Karpas-422 (cell line): Measurements from ENCODE around the gene GPLD1. TPM values are rescaled to one million over a fixed set of nuclear protein-coding genes. Genes with fewer than 3 reads are reported as not detected.

ENCODE experiments used
- DNase-seq: peaks from one replicate; pipeline ENCODE4 v3.0.0-alpha.2; 2015
- H2AFZ ChIP-seq: fragments of 200-600 bp; sonication (generic); 2 replicates; pipeline ENCODE4 v1.6.1; 2014; ENCODE audit warnings: antibody characterized with exemption, low read length, mixed read lengths
- H3K27ac ChIP-seq: fragments of 200-600 bp; sonication (generic); 2 replicates; pipeline ENCODE4 v1.5.1; 2014; ENCODE audit warnings: mild to moderate bottlenecking, low read length, moderate library complexity
- H3K27me3 ChIP-seq: fragments of 200-600 bp; sonication (generic); 2 replicates; pipeline ENCODE4 v1.6.1; 2014; ENCODE audit warnings: low read length, mixed read lengths
- H3K36me3 ChIP-seq: fragments of 200-600 bp; sonication (generic); 2 replicates; pipeline ENCODE4 v1.6.1; 2014; ENCODE audit warnings: low read length, mixed read lengths; ENCODE audit not compliant: insufficient read depth
- H3K4me1 ChIP-seq: fragments of 200-600 bp; sonication (generic); 2 replicates; pipeline ENCODE4 v1.6.1; 2014; ENCODE audit warnings: mild to moderate bottlenecking, low read length, mixed read lengths
- H3K4me2 ChIP-seq: fragments of 200-600 bp; sonication (generic); 2 replicates; pipeline ENCODE4 v1.6.1; 2014; ENCODE audit warnings: low read length, low read depth, mild to moderate bottlenecking; ENCODE audit not compliant: poor library complexity, severe bottlenecking
- H3K4me3 ChIP-seq: fragments of 200-600 bp; sonication (generic); 2 replicates; pipeline ENCODE4 v1.5.1; 2014; ENCODE audit warnings: mild to moderate bottlenecking, antibody characterized with exemption, low read length, mixed read lengths
- H3K79me2 ChIP-seq: fragments of 200-600 bp; sonication (generic); 2 replicates; pipeline ENCODE4 v1.6.1; 2014; ENCODE audit warnings: mild to moderate bottlenecking, low read length, mixed read lengths
- H3K9ac ChIP-seq: fragments of 200-600 bp; sonication (generic); 2 replicates; pipeline ENCODE4 v1.6.0; 2014; ENCODE audit warnings: low read length
- H3K9me2 ChIP-seq: fragments of 200-600 bp; sonication (generic), shearing (Covaris generic); replicated peaks from 2 replicates; pipeline ENCODE4 v1.6.0; 2014; ENCODE audit warnings: mild to moderate bottlenecking, low read length, moderate library complexity; ENCODE audit not compliant: insufficient read depth
- H3K9me3 ChIP-seq: fragments of 300-700, 200-600 bp; sonication (generic); 2 replicates; pipeline ENCODE4 v1.6.1; 2014; ENCODE audit warnings: low read length, mixed read lengths
- H4K20me1 ChIP-seq: fragments of 200-600 bp; sonication (generic); 2 replicates; pipeline ENCODE4 v1.6.1; 2014; ENCODE audit warnings: mild to moderate bottlenecking, antibody characterized with exemption, low read length, low read depth; ENCODE audit not compliant: insufficient read depth
- total RNA-seq: library from RNA; depleted of rRNA; stranded (reverse); fragments of >200 nt; shearing (Covaris generic); gene quantifications from 2 replicates; pipeline ENCODE4 v1.2.3, GENCODE V29; 2014; ENCODE audit warnings: low replicate concordance

Gene GPLD1
- total RNA-seq, 1 experiment from 2014 or later, result 9.0 TPM

DNA sequence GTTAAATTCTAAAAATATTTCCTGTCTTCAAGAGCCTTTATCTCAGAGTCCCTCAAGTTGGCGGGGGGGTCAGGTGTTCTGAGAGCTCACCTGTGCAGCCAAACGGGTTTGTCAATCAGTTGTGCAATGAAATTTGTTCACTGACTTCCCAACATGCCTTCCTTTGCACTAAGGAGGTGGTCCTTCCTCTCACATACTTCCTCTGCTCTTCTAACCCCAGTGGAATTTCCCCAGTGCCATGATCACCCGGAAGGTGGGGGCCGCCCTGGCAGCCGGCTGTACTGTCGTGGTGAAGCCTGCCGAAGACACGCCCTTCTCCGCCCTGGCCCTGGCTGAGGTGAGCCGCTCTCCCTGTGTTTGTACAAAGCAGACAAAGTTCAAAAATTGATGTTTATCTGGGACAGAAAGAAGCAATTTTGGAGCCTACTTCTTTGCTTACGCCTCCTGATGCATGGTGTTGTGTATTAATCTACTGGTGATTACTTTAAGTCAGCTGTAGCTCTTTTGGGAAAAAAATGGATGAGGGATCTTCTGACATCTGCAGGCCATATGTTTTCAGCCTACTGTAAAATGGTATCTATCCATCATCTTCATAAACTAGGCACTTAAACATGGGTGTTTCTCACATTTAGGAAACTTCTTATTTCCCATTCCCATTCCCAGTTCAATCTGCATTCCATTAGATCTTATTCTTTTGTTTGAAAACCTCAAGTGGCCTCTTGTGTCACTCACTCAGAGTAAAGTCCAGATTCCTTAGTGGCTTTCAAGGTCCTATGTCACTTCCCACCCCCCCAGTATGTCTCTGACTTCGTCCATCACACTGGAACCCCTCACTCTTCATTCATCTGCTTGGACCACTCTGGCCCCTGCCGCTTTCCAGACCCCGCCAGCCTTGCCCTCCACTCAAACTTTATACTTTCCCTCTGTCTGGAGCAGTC, 15.5 kb upstream of the GPLD1 start:
- Histone ChIP-seq H3K9me3 (no peaks in the 10 kb centered on the region), H3K79me2 (no peaks in the 10 kb centered on the region), H3K27ac (no peak overlapping the region), H3K4me3 (no peak overlapping the region), H3K4me1 (no peaks in the 10 kb centered on the region), H3K9ac (no peak overlapping the region), H3K4me2 (no peak overlapping the region), H2AFZ (no peak overlapping the region), H3K9me2 (no peaks in the 10 kb centered on the region), H3K36me3 (peaks cover 25% of the 10 kb centered on the region), H3K27me3 (no peaks in the 10 kb centered on the region), H4K20me1 (no peaks in the 10 kb centered on the region)
- no peak for DNase-seq

GRCh38 chr6:24504287-24504648, 14.9 kb upstream of the GPLD1 start:
- H3K36me3 ChIP-seq, result peaks cover 25% of the 10 kb centered on the region
- no peaks in the 10 kb centered on the region for H3K27me3 ChIP-seq
- no peak overlapping the region for H3K4me2 ChIP-seq
- H3K4me3 ChIP-seq, result no peak overlapping the region
- no peak overlapping the region for H2AFZ ChIP-seq
- H3K79me2 ChIP-seq, result no peaks in the 10 kb centered on the region
- no peaks in the 10 kb centered on the region for H3K9me2 ChIP-seq
- H3K9ac ChIP-seq, result no peak overlapping the region
- no peak for DNase-seq
- H3K27ac ChIP-seq, result no peak overlapping the region
- H3K4me1 ChIP-seq, result no peaks in the 10 kb centered on the region
- no peaks in the 10 kb centered on the region for H4K20me1 ChIP-seq
- no peaks in the 10 kb centered on the region for H3K9me3 ChIP-seq

DNA sequence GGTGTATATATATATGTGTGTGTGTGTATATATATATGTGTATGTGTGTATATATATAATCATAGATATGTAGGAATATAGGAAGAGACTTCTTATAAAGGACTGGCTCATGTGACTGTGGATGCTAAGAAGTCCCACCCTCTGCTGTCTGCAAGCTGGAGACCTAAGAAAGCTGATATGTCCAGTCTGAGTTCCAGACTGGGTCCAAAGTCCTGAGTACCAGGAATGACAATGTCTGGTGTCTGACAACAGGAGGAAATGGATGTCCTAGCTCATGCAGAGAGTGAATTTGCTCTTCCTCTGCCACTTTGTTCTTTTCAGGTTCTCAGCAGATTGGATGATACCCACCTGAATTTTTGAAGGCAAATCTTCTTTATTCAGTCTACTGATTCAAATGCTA, 12.5 kb upstream of the GPLD1 start:
- no peaks in the 10 kb centered on the region for H3K27me3 ChIP-seq
- H2AFZ ChIP-seq, result no peak overlapping the region
- no peaks in the 10 kb centered on the region for H4K20me1 ChIP-seq
- no peaks in the 10 kb centered on the region; the same call in 1 of the 2 replicates for H3K9me3 ChIP-seq
- no peak overlapping the region for H3K4me2 ChIP-seq
- no peaks in the 10 kb centered on the region for H3K9me2 ChIP-seq
- no peak overlapping the region for H3K4me3 ChIP-seq
- peaks cover 29% of the 10 kb centered on the region for H3K36me3 ChIP-seq
- no peak for DNase-seq
- no peak overlapping the region for H3K9ac ChIP-seq
- H3K27ac ChIP-seq, result no peak overlapping the region
- H3K4me1 ChIP-seq, result peaks cover 9% of the 10 kb centered on the region
- no peaks in the 10 kb centered on the region; the same call in 1 of the 2 replicates for H3K79me2 ChIP-seq

DNA sequence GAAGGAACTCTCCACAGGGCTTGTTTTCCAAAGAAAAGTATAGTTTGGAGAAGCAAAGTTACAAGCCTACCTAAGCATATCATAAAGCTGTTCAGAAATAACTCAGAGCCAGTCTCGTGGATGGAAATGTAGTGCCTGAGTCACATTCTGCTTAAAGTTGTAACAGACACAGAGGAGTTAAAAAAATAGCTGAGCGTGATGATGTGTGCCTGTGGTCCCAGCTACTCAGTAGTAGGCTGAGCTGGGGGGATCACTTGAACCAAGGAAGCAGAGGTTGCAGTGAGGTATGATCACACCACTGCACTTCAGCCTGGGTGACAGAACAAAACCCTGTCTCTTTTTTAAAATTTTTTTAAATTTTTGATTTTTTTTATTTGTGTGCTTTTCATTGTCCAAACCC, 12.0 kb upstream of the GPLD1 start:
- H2AFZ ChIP-seq, result no peak overlapping the region
- H3K9ac ChIP-seq, result no peak overlapping the region
- no peak overlapping the region for H3K4me2 ChIP-seq
- H3K4me3 ChIP-seq, result no peak overlapping the region
- no peak overlapping the region for H3K27ac ChIP-seq
- H3K9me3 ChIP-seq, result no peaks in the 10 kb centered on the region; the same call in 1 of the 2 replicates
- peaks cover 32% of the 10 kb centered on the region for H3K36me3 ChIP-seq
- H3K4me1 ChIP-seq, result peaks cover 9% of the 10 kb centered on the region
- no peak for DNase-seq
- no peaks in the 10 kb centered on the region for H3K27me3 ChIP-seq
- no peaks in the 10 kb centered on the region for H4K20me1 ChIP-seq
- H3K9me2 ChIP-seq, result no peaks in the 10 kb centered on the region
- H3K79me2 ChIP-seq, result no peaks in the 10 kb centered on the region; the same call in 1 of the 2 replicates

DNA sequence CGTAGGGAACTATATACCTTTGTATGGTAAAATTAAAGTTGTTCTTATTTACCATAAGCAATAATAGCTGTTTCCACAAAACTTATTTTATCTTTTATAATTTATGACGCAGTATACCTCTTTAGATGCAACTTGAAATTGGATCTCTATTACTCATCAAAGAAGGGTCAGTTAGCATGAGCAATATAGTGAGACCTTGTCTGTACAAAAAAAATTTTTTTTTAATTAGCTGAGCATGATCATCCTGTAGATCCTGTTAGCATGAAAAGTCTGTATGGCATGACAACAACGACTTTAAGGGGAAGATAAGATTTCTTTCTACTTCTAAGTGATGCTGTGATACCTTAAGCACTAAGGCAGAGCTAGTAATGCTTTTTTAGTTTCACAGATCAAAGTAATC, 11.3 kb upstream of the GPLD1 start:
- DNase-seq, result no peak
- peaks cover 16% of the 10 kb centered on the region for H3K4me1 ChIP-seq
- peaks cover 33% of the 10 kb centered on the region for H3K36me3 ChIP-seq
- no peak overlapping the region for H3K4me2 ChIP-seq
- no peaks in the 10 kb centered on the region; the same call in 1 of the 2 replicates for H3K9me3 ChIP-seq
- no peaks in the 10 kb centered on the region for H3K9me2 ChIP-seq
- no peaks in the 10 kb centered on the region for H3K27me3 ChIP-seq
- H3K79me2 ChIP-seq, result peaks cover 4% of the 10 kb centered on the region; the same call in 1 of the 2 replicates
- no peak overlapping the region for H3K9ac ChIP-seq
- H3K27ac ChIP-seq, result no peak overlapping the region
- no peak overlapping the region for H3K4me3 ChIP-seq
- H2AFZ ChIP-seq, result no peak overlapping the region
- no peaks in the 10 kb centered on the region for H4K20me1 ChIP-seq

DNA sequence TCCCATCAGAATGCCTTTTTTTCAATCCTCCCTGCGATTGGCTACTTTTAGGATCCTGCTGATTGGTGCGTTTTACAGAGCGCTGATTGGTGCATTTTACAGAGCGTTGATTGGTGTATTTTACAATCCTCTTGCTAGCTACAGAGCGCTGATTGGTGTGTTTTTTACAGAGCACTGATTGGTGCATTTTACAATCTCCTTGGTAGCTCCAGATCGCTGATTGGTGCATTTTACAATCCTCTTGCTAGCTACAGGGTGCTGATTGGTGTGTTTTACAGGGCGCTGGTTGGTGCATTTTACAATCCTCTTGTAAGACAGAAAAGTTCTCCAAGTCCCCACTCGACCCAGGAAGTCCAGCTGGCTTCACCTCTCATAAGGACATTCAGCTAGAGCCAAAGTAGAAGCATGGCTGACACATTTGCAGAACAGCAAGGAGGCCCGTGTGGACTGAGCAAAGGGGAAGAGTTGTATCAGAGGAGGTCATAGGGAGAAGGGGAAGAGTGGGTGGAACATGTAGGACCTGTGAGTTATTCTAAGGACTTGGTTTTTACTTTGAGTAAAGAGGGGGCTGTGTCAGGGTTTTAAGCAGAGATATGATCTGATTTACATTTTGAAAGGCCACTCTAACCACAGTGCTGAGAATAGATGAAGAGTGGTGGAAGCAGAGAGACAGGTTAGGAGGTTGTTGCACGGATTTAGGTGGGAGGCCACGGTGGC, 8.0 kb upstream of the GPLD1 start:
- H3K27me3 ChIP-seq, result no peaks in the 10 kb centered on the region
- H3K9me3 ChIP-seq, result no peaks in the 10 kb centered on the region; the same call in 1 of the 2 replicates
- no peak overlapping the region for H3K4me3 ChIP-seq
- peak; percentile 47 for DNase-seq
- H3K79me2 ChIP-seq, result peaks cover 21% of the 10 kb centered on the region
- no peak overlapping the region for H3K4me2 ChIP-seq
- H3K9ac ChIP-seq, result no peak overlapping the region
- H2AFZ ChIP-seq, result no peak overlapping the region
- H3K9me2 ChIP-seq, result no peaks in the 10 kb centered on the region
- H3K4me1 ChIP-seq, result peaks cover 38% of the 10 kb centered on the region
- H3K27ac ChIP-seq, result peak overlapping the region; percentile 36; the same call in 1 of the 2 replicates
- peaks cover 16% of the 10 kb centered on the region; the same call in 1 of the 2 replicates for H3K36me3 ChIP-seq
- H4K20me1 ChIP-seq, result no peaks in the 10 kb centered on the region

DNA sequence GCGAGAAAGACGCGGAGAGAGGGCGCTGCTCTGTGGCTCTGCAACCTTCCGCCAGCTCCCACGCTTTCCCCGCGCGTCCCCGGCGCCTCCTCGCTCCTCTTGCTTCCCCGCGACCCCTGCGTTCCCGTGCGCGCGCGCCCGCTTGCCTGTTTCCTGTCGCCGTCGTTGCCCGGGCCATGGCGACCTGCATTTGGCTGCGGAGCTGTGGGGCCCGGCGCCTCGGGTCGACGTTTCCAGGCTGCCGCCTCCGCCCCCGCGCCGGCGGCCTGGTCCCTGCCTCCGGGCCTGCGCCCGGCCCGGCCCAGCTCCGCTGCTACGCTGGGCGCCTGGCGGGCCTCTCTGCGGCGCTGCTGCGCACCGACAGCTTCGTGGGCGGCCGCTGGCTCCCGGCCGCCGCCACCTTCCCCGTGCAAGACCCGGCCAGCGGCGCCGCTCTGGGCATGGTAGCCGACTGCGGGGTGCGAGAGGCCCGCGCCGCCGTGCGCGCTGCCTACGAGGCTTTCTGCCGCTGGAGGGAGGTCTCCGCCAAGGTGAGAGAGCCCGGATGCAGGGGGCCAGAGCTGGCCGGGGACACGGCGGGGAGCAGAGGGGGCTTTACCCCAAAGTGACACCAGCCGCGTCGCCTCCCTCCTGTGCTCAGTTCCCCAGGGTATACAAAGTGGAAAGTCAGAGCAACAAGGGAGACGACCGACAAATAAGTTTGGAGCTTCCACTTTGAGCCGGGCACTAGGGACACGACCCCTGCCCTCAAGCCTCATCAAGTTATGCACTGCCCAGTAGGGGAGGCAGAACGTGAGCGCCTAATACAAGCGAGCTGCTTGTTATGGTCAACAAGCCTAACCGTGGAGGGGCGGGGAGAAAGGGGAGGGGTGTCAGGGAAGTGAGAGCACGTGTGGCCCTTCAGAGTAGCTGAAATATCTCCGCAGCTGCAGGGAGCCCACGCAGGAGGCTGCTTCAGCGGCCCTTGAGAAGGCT, 5.7 kb upstream of the GPLD1 start, which contains the start of gene ALDH5A1:
TSS of gene ALDH5A1 (plus strand) at position 149 of the 975 bp plus-strand sequence. CDS start at position 177, 28 bp downstream.
- no peaks in the 10 kb centered on the region for H3K9me2 ChIP-seq
- peaks cover 38% of the 10 kb centered on the region for H3K4me1 ChIP-seq
- H3K9me3 ChIP-seq, result no peaks in the 10 kb centered on the region; the same call in 1 of the 2 replicates
- no peaks in the 10 kb centered on the region for H3K27me3 ChIP-seq
- peak within 1 kb of the TSS; percentile 79 for H3K9ac ChIP-seq
- H2AFZ ChIP-seq, result peak within 1 kb of the TSS; percentile 92
- H3K36me3 ChIP-seq, result peaks cover 16% of the 10 kb centered on the region; the same call in 1 of the 2 replicates
- H3K27ac ChIP-seq, result peak within 1 kb of the TSS; percentile 70
- no peaks in the 10 kb centered on the region for H4K20me1 ChIP-seq
- peak; percentile 91 for DNase-seq
- peak within 1 kb of the TSS; percentile 82 for H3K4me2 ChIP-seq
- peaks cover 21% of the 10 kb centered on the region for H3K79me2 ChIP-seq
- peak within 1 kb of the TSS; percentile 74 for H3K4me3 ChIP-seq
